ENCODE data around the gene FBXL19. TPM values are rescaled to one million over a fixed set of nuclear protein-coding genes. Genes with fewer than 3 reads are reported as not detected.

Gene FBXL19
- total RNA-seq, 1 experiment from 2014 or later, result 70.8 TPM

DNA sequence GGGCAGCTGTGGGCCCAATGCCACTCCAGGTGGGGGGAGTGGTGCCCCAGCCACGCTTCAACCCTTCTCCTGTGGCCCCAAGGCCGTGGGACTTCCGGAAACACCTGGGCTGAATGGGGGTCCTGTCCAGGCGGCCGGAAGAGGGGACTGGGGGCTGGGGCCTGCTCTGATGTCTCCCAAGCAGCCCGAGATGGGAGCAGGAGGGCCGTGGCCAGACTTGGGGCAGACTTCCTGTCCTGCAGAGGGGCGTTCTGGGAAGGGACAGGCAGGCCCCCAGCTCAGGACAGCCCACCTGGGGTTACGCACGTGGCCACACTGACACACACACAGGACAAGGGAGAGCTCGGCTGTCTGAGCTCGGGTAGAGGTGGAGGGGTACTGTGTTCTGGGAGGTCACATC, 66.7 kb downstream of the FBXL19 start:
- POLR2A ChIA-PET (ENCODE audit: unreplicated experiment), result no interaction called here

DNA sequence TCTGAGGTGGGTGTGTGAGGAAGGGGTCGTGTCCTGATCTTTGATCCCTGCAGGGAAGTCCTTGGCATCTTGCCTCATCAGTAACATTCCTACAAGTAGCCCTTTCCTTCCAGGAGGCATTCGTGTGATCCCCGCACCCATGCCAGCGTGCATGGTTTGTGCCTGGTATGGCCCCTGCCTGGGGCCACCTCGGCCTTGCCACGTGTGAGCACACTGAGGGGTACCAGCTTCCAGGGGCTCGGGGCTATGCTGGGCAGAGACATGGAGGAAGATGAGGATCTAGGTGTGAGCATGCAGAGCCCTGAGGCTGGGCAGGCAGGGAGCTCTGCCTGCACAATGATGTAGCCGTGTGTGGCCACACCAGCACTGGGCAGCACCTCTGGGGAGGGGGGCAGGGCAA, 67.7 kb downstream of the FBXL19 start:
- Histone ChIP-seq H3K27ac (no peak overlapping the region), H2AFZ (no peak overlapping the region), H3K79me2 (ENCODE audit: low read depth) (no peaks in the 10 kb centered on the region), H3K4me2 (no peak overlapping the region), H3F3A (ENCODE audit: insufficient read depth, low read depth) (peaks cover 10% of the 10 kb centered on the region; the same call in 1 of the 2 replicates), H3K27me3 (ENCODE audit: insufficient read depth, low read depth) (no peaks in the 10 kb centered on the region), H3K9me3 (ENCODE audit: insufficient read depth, low read depth) (no peaks in the 10 kb centered on the region), H3K4me3 (no peak overlapping the region), H3K9me2 (ENCODE audit: insufficient read depth) (no peaks in the 10 kb centered on the region), H4K20me1 (ENCODE audit: insufficient read depth) (no peaks in the 10 kb centered on the region), H3K4me1 (replicated peaks; ENCODE audit: insufficient read depth) (no peaks in the 10 kb centered on the region), H3K36me3 (ENCODE audit: low read depth) (no peaks in the 10 kb centered on the region)
- peak in 1 of 2 experiments; percentile 33 for DNase-seq
- no TSS peak for BruUV-seq (replicated peaks)
- ChIA-PET POLR2A (ENCODE audit: unreplicated experiment) (interaction anchor here (0.5 kb wide), 1 partner anchor 126 kb away, joined by 4 read pairs; the partner anchor contains the start of gene KAT8), CTCF (no interaction called here)
- intact Hi-C loops (cut with micrococcal nuclease; ENCODE audit: unreplicated experiment), result no loop called here
- TF ChIP-seq, protein P1, sequence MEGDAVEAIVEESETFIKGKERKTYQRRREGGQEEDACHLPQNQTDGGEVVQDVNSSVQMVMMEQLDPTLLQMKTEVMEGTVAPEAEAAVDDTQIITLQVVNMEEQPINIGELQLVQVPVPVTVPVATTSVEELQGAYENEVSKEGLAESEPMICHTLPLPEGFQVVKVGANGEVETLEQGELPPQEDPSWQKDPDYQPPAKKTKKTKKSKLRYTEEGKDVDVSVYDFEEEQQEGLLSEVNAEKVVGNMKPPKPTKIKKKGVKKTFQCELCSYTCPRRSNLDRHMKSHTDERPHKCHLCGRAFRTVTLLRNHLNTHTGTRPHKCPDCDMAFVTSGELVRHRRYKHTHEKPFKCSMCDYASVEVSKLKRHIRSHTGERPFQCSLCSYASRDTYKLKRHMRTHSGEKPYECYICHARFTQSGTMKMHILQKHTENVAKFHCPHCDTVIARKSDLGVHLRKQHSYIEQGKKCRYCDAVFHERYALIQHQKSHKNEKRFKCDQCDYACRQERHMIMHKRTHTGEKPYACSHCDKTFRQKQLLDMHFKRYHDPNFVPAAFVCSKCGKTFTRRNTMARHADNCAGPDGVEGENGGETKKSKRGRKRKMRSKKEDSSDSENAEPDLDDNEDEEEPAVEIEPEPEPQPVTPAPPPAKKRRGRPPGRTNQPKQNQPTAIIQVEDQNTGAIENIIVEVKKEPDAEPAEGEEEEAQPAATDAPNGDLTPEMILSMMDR (conservative IDR thresholded peaks at IDR 0.05), result no peak
- no peak for TF ChIP-seq EZH2 (IDR thresholded peaks at IDR 0.05; ENCODE audit: low read depth)

More for the DNA sequence above, 66.7 kb downstream of the FBXL19 start:
- H3K4me1 ChIP-seq (replicated peaks; ENCODE audit: insufficient read depth), result no peaks in the 10 kb centered on the region; the same call in 1 of the 2 replicates
- BruUV-seq (replicated peaks), result no TSS peak
- intact Hi-C loops (cut with micrococcal nuclease; ENCODE audit: unreplicated experiment), result no loop called here
- no peaks in the 10 kb centered on the region for H3K9me2 ChIP-seq (ENCODE audit: insufficient read depth)
- no peaks in the 10 kb centered on the region for H3K9me3 ChIP-seq (ENCODE audit: insufficient read depth, low read depth)
- H3K4me3 ChIP-seq, result no peak overlapping the region
- H2AFZ ChIP-seq, result no peak overlapping the region
- H3K27ac ChIP-seq, result no peak overlapping the region
- peak in 1 of 2 experiments; percentile 33 for DNase-seq
- no peak for TF ChIP-seq EZH2 (IDR thresholded peaks at IDR 0.05; ENCODE audit: low read depth)
- TF ChIP-seq, protein P1 (conservative IDR thresholded peaks at IDR 0.05), result no peak
- peaks cover 1% of the 10 kb centered on the region; the same call in 1 of the 2 replicates for H3F3A ChIP-seq (ENCODE audit: insufficient read depth, low read depth)
- H3K79me2 ChIP-seq (ENCODE audit: low read depth), result no peaks in the 10 kb centered on the region
- H3K36me3 ChIP-seq (ENCODE audit: low read depth), result no peaks in the 10 kb centered on the region
- CTCF ChIA-PET, result no interaction called here
- no peak overlapping the region for H3K4me2 ChIP-seq
- H4K20me1 ChIP-seq (ENCODE audit: insufficient read depth), result no peaks in the 10 kb centered on the region
- H3K27me3 ChIP-seq (ENCODE audit: insufficient read depth, low read depth), result no peaks in the 10 kb centered on the region

DNA sequence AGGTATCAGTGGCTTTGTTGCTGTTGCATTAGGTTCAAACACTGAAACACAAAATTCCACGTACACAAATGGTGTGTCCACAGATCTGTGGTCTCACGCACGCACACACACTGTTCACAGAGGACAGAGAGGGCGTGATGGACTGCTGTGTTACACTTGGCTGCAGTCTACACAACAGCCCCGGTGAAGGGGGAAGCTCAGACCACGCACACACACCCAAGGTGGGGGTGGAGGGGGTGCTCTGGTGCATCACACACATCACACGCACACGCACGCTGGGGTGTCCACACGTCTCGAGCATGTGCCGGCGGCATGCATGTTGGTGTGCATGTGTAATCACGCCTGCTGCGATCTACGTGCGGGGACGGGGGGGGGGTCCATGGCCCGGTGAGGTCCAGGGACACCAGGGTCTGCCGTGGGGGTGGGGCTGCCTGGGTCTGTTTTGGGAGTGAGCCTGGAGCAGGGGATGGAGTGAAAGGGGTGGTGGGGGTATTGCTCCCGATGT, 69.0 kb downstream of the FBXL19 start:
- BruUV-seq (replicated peaks), result no TSS peak
- intact Hi-C loops (cut with micrococcal nuclease; ENCODE audit: unreplicated experiment), result no loop called here
- POLR2A ChIA-PET (ENCODE audit: unreplicated experiment), result no interaction called here

More for the DNA sequence above, 69.0 kb downstream of the FBXL19 start:
- no peaks in the 10 kb centered on the region for H3K27me3 ChIP-seq (ENCODE audit: insufficient read depth, low read depth)
- H3K4me1 ChIP-seq (replicated peaks; ENCODE audit: insufficient read depth), result peaks cover under 1% of the 10 kb centered on the region; the same call in 1 of the 2 replicates
- no peaks in the 10 kb centered on the region for H3K9me2 ChIP-seq (ENCODE audit: insufficient read depth)
- H3K27ac ChIP-seq, result no peak overlapping the region
- H3K79me2 ChIP-seq (ENCODE audit: low read depth), result no peaks in the 10 kb centered on the region
- TF ChIP-seq, protein P1 (conservative IDR thresholded peaks at IDR 0.05), result no peak
- no peak for TF ChIP-seq EZH2 (IDR thresholded peaks at IDR 0.05; ENCODE audit: low read depth)
- H3K36me3 ChIP-seq (ENCODE audit: low read depth), result no peaks in the 10 kb centered on the region
- CTCF ChIA-PET, result no interaction called here
- no peak overlapping the region for H3K4me3 ChIP-seq
- no peaks in the 10 kb centered on the region for H4K20me1 ChIP-seq (ENCODE audit: insufficient read depth)
- H3K4me2 ChIP-seq, result no peak overlapping the region
- H2AFZ ChIP-seq, result no peak overlapping the region
- H3F3A ChIP-seq (ENCODE audit: insufficient read depth, low read depth), result peaks cover 15% of the 10 kb centered on the region; the same call in 1 of the 2 replicates
- DNase-seq, result peak in 1 of 2 experiments; percentile 30
- no peaks in the 10 kb centered on the region for H3K9me3 ChIP-seq (ENCODE audit: insufficient read depth, low read depth)
